Measurements from ENCODE around the gene SLC25A13. TPM values are rescaled to one million over a fixed set of nuclear protein-coding genes. Genes with fewer than 3 reads are reported as not detected.

Gene SLC25A13
- total RNA-seq, 1 experiment from 2014 or later = 102 TPM

- Mint-ChIP-seq H3K27ac (ENCODE audit: unreplicated experiment) (no peak overlapping the region), H3K9me3 (ENCODE audit: unreplicated experiment) (no peaks in the 10 kb centered on the region), H3K4me1 (ENCODE audit: low read depth, unreplicated experiment) (no peaks in the 10 kb centered on the region), H3K36me3 (ENCODE audit: insufficient read depth, unreplicated experiment) (no peaks in the 10 kb centered on the region), H3K4me3 (ENCODE audit: unreplicated experiment) (no peak overlapping the region), H3K27me3 (ENCODE audit: insufficient read depth, unreplicated experiment) (no peaks in the 10 kb centered on the region)
- Histone ChIP-seq H3K36me3 (ENCODE audit: control insufficient read depth, insufficient read depth, low read length) (no peaks in the 10 kb centered on the region), H3K4me1 (no peaks in the 10 kb centered on the region), H3K27me3 (replicated peaks; ENCODE audit: control insufficient read depth, insufficient read depth, low read length) (no peaks in the 10 kb centered on the region), H3K4me3 (ENCODE audit: low read depth, low read length) (no peak overlapping the region), H3K9me3 (no peaks in the 10 kb centered on the region; the same call in 1 of the 2 replicates)
- BruUV-seq (replicated peaks) = no TSS peak
- no peak for DNase-seq
- CTCF ChIA-PET = interaction anchor here (0.6 kb wide), 1 partner anchor 398 kb away, joined by 5 read pairs; no protein-coding TSS in a partner anchor
- intact Hi-C loops (cut with micrococcal nuclease; ENCODE audit: unreplicated experiment) = no loop called here
- POLR2A ChIA-PET = no interaction called here
- no peak for TF ChIP-seq CTCF (IDR thresholded peaks at IDR 0.05; ENCODE audit: insufficient read depth in 1 of 2, low read depth in 1 of 2, low read length in 1 of 2, severe bottlenecking in 1 of 2, unreplicated experiment in 1 of 2)
Measured at GRCh38 chr7:96084881-96085553, 236.9 kb downstream of the SLC25A13 start.

- intact Hi-C loops (cut with micrococcal nuclease; ENCODE audit: unreplicated experiment) = no loop called here
- Mint-ChIP-seq H3K9me3 (ENCODE audit: unreplicated experiment) (no peaks in the 10 kb centered on the region), H3K4me3 (ENCODE audit: unreplicated experiment) (no peak overlapping the region), H3K36me3 (ENCODE audit: insufficient read depth, unreplicated experiment) (no peaks in the 10 kb centered on the region), H3K4me1 (ENCODE audit: low read depth, unreplicated experiment) (no peaks in the 10 kb centered on the region), H3K27ac (ENCODE audit: unreplicated experiment) (no peak overlapping the region), H3K27me3 (ENCODE audit: insufficient read depth, unreplicated experiment) (peaks cover 2% of the 10 kb centered on the region)
- no TSS peak for BruUV-seq (replicated peaks)
- no peak for TF ChIP-seq CTCF (IDR thresholded peaks at IDR 0.05; ENCODE audit: insufficient read depth in 1 of 2, low read depth in 1 of 2, low read length in 1 of 2, severe bottlenecking in 1 of 2, unreplicated experiment in 1 of 2)
- H3K9me3 ChIP-seq = no peaks in the 10 kb centered on the region
- H3K27me3 ChIP-seq (replicated peaks; ENCODE audit: control insufficient read depth, insufficient read depth, low read length) = no peaks in the 10 kb centered on the region
- no peaks in the 10 kb centered on the region for H3K36me3 ChIP-seq (ENCODE audit: control insufficient read depth, insufficient read depth, low read length)
- CTCF ChIA-PET = no interaction called here
- DNase-seq = no peak
- 0 out of 2 replicates have a peak, but pooled peaks cover 3% of the 10 kb centered on the region for H3K4me1 ChIP-seq
- POLR2A ChIA-PET = no interaction called here
- H3K4me3 ChIP-seq (ENCODE audit: low read depth, low read length) = no peak overlapping the region
Measured at GRCh38 chr7:96080027-96080426, 241.9 kb downstream of the SLC25A13 start.

- Histone ChIP-seq H3K4me3 (ENCODE audit: low read depth, low read length) (peak overlapping the region; percentile 30; the same call in 1 of the 2 replicates), H3K27me3 (replicated peaks; ENCODE audit: control insufficient read depth, insufficient read depth, low read length) (no peaks in the 10 kb centered on the region), H3K4me1 (0 out of 2 replicates have a peak, but pooled peaks cover 3% of the 10 kb centered on the region), H3K36me3 (ENCODE audit: control insufficient read depth, insufficient read depth, low read length) (no peaks in the 10 kb centered on the region), H3K9me3 (no peaks in the 10 kb centered on the region)
- no peak for TF ChIP-seq CTCF (IDR thresholded peaks at IDR 0.05; ENCODE audit: insufficient read depth in 1 of 2, low read depth in 1 of 2, low read length in 1 of 2, severe bottlenecking in 1 of 2, unreplicated experiment in 1 of 2)
- Mint-ChIP-seq H3K4me1 (ENCODE audit: low read depth, unreplicated experiment) (no peaks in the 10 kb centered on the region), H3K27me3 (ENCODE audit: insufficient read depth, unreplicated experiment) (peaks cover 5% of the 10 kb centered on the region), H3K9me3 (ENCODE audit: unreplicated experiment) (no peaks in the 10 kb centered on the region), H3K27ac (ENCODE audit: unreplicated experiment) (no peak overlapping the region), H3K36me3 (ENCODE audit: insufficient read depth, unreplicated experiment) (no peaks in the 10 kb centered on the region), H3K4me3 (ENCODE audit: unreplicated experiment) (peak overlapping the region; percentile 72)
- intact Hi-C loops (cut with micrococcal nuclease; ENCODE audit: unreplicated experiment) = loop anchor here (5.0 kb wide), 3 partner anchors 51 to 336 kb away; no protein-coding TSS in a partner anchor
- no TSS peak for BruUV-seq (replicated peaks)
- POLR2A ChIA-PET = no interaction called here
- no peak for DNase-seq
- CTCF ChIA-PET = interaction anchor here (0.6 to 1.2 kb wide), 2 partner anchors 50 to 699 kb away, joined by 6 to 7 read pairs; no protein-coding TSS in a partner anchor
Measured at GRCh38 chr7:96076350-96076707, 245.6 kb downstream of the SLC25A13 start.

All from Caco-2 (cell line).